Smooth muscle cell (in vitro differentiated cells): ENCODE data around the gene SOBP. TPM values are rescaled to one million over a fixed set of nuclear protein-coding genes. Genes with fewer than 3 reads are reported as not detected.

Experiments used
- DNase-seq: peaks from one replicate; lab custom pipeline; 2025; ENCODE audit not compliant: unreplicated experiment; lab: John Stamatoyannopoulos, UW
- H2AFZ ChIP-seq: fragments of 200-600 bp; sonication (generic); 2 replicates; pipeline ENCODE4 v1.6.0; 2016; ENCODE audit warnings: antibody characterized with exemption, low read depth, mild to moderate bottlenecking
- H3F3A ChIP-seq: fragments of 200-600 bp; sonication (generic); 2 replicates; pipeline ENCODE4 v1.6.0; 2017; ENCODE audit warnings: antibody characterized with exemption, low read depth
- H3K27ac ChIP-seq: fragments of 200-600 bp; sonication (generic); 2 replicates; pipeline ENCODE4 v1.5.1; 2016; ENCODE audit warnings: low read depth, mild to moderate bottlenecking
- H3K27me3 ChIP-seq: fragments of 200-600 bp; sonication (generic); 2 replicates; pipeline ENCODE4 v1.6.1; 2016; ENCODE audit warnings: low read depth, mild to moderate bottlenecking
- H3K36me3 ChIP-seq: fragments of 200-600 bp; sonication (generic); 2 replicates; pipeline ENCODE4 v1.5.1; 2016; ENCODE audit warnings: low read depth
- H3K4me1 ChIP-seq: fragments of 200-600 bp; sonication (generic); 2 replicates; pipeline ENCODE4 v1.5.1; 2016; ENCODE audit warnings: low read depth
- H3K4me2 ChIP-seq: fragments of 200-600 bp; sonication (generic); 2 replicates; pipeline ENCODE4 v1.6.0; 2016; ENCODE audit warnings: mild to moderate bottlenecking
- H3K4me3 ChIP-seq: fragments of 200-600 bp; sonication (generic); 2 replicates; pipeline ENCODE4 v1.5.1; 2016; ENCODE audit warnings: mild to moderate bottlenecking
- H3K79me2 ChIP-seq: fragments of 200-600 bp; sonication (generic); 2 replicates; pipeline ENCODE4 v1.6.0; 2016; ENCODE audit warnings: low read depth, mild to moderate bottlenecking
- H3K9ac ChIP-seq: fragments of 200-600 bp; sonication (generic); 2 replicates; pipeline ENCODE4 v1.6.0; 2016; ENCODE audit warnings: low read depth
- H3K9me3 ChIP-seq: fragments of 200-600 bp; sonication (generic); replicated peaks from 2 replicates; pipeline ENCODE4 v1.5.1; 2016; ENCODE audit warnings: low read depth
- H4K20me1 ChIP-seq: fragments of 200-600 bp; sonication (generic); 2 replicates; pipeline ENCODE4 v1.6.0; 2016; ENCODE audit warnings: low read depth
- WGBS: methylation state at CpG from one replicate; pipeline ENCODE4 v1.1.7; 2016; ENCODE audit warnings: low lambda C conversion rate; 5-methylcytosine and 5-hydroxymethylcytosine counted together
- polyA plus RNA-seq: library from polyadenylated mRNA; unstranded; fragments of >200 nt; fragmentation: Nextera tagmentation; extraction: Ambion mirVana; gene quantifications from 2 replicates; pipeline ENCODE4 v1.2.1, GENCODE V29; 2016
- total RNA-seq: library from RNA; depleted of rRNA; stranded (reverse); fragments of >200 nt; gene quantifications from 2 replicates; pipeline ENCODE4 v1.2.3, GENCODE V29; 2014
- TF ChIP-seq, protein P1 (sequence below): fragments of 200-600 bp; sonication (generic); IDR thresholded peaks from 2 replicates; pipeline ENCODE4 v1.5.1; 2017; ENCODE audit warnings: borderline replicate concordance, mild to moderate bottlenecking, antibody characterized with exemption; ENCODE audit not compliant: insufficient read depth, poor library complexity, severe bottlenecking

The SOBP gene
- total and polyA plus RNA-seq, 2 experiments from 2014 or later, result 0.67 to 4.0 TPM

DNA sequence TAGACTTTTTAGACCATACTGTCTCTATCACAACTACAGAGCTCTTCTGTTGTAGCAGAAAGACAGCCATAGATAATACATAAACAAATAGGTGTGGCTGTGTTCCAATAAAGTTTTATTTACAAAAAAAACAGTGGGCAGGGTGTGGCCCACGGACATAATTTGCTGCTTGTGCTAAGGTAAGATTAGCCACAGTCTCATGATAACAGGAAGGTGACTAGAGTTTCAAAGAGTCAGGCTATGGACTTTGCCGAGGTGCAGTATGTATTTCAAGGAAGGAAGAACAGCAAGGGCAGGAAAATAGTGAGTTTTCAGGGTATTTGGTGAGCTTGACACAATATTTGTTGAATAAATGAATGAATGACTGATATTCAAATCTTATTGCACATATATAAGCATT, 20.2 kb downstream of the SOBP start:
- Histone ChIP-seq H3K4me1 (no peaks in the 10 kb centered on the region), H3F3A (no peaks in the 10 kb centered on the region), H2AFZ (no peak overlapping the region), H3K27me3 (no peaks in the 10 kb centered on the region), H3K9me3 (no peaks in the 10 kb centered on the region), H3K79me2 (no peaks in the 10 kb centered on the region), H3K9ac (no peak overlapping the region), H3K4me3 (no peak overlapping the region), H3K4me2 (no peak overlapping the region), H4K20me1 (no peaks in the 10 kb centered on the region), H3K36me3 (no peaks in the 10 kb centered on the region), H3K27ac (no peak overlapping the region)
- WGBS, result 91% methylated on average over 2 of the region's 2 CpGs
- TF ChIP-seq, protein P1, sequence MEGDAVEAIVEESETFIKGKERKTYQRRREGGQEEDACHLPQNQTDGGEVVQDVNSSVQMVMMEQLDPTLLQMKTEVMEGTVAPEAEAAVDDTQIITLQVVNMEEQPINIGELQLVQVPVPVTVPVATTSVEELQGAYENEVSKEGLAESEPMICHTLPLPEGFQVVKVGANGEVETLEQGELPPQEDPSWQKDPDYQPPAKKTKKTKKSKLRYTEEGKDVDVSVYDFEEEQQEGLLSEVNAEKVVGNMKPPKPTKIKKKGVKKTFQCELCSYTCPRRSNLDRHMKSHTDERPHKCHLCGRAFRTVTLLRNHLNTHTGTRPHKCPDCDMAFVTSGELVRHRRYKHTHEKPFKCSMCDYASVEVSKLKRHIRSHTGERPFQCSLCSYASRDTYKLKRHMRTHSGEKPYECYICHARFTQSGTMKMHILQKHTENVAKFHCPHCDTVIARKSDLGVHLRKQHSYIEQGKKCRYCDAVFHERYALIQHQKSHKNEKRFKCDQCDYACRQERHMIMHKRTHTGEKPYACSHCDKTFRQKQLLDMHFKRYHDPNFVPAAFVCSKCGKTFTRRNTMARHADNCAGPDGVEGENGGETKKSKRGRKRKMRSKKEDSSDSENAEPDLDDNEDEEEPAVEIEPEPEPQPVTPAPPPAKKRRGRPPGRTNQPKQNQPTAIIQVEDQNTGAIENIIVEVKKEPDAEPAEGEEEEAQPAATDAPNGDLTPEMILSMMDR, result no peak
- DNase-seq, result no peak

GRCh38 chr6:107511511-107511993, 21.6 kb downstream of the SOBP start:
- no peak overlapping the region for H3K4me2 ChIP-seq
- no peaks in the 10 kb centered on the region for H3K79me2 ChIP-seq
- no peak overlapping the region for H3K9ac ChIP-seq
- no peaks in the 10 kb centered on the region for H4K20me1 ChIP-seq
- no peaks in the 10 kb centered on the region for H3K4me1 ChIP-seq
- TF ChIP-seq, protein P1, result no peak
- WGBS, result 75% methylated on average over 5 of the region's 5 CpGs
- H3F3A ChIP-seq, result no peaks in the 10 kb centered on the region
- no peaks in the 10 kb centered on the region for H3K9me3 ChIP-seq
- DNase-seq, result no peak
- no peak overlapping the region for H3K4me3 ChIP-seq
- H2AFZ ChIP-seq, result no peak overlapping the region
- no peaks in the 10 kb centered on the region for H3K27me3 ChIP-seq
- no peak overlapping the region for H3K27ac ChIP-seq
- H3K36me3 ChIP-seq, result no peaks in the 10 kb centered on the region

- WGBS, result 99% methylated on average over 2 of the region's 2 CpGs
- H3K4me1 ChIP-seq, result no peaks in the 10 kb centered on the region
- no peaks in the 10 kb centered on the region for H3K9me3 ChIP-seq
- H3K27ac ChIP-seq, result no peak overlapping the region
- H3K36me3 ChIP-seq, result no peaks in the 10 kb centered on the region
- DNase-seq, result no peak
- H4K20me1 ChIP-seq, result no peaks in the 10 kb centered on the region
- no peaks in the 10 kb centered on the region for H3K27me3 ChIP-seq
- TF ChIP-seq, protein P1, result no peak
- H3K9ac ChIP-seq, result no peak overlapping the region
- no peaks in the 10 kb centered on the region for H3F3A ChIP-seq
- H3K4me2 ChIP-seq, result no peak overlapping the region
- H2AFZ ChIP-seq, result no peak overlapping the region
- no peaks in the 10 kb centered on the region for H3K79me2 ChIP-seq
- H3K4me3 ChIP-seq, result no peak overlapping the region
Observed at GRCh38 chr6:107513214-107513613, 23.3 kb downstream of the SOBP start.

DNA sequence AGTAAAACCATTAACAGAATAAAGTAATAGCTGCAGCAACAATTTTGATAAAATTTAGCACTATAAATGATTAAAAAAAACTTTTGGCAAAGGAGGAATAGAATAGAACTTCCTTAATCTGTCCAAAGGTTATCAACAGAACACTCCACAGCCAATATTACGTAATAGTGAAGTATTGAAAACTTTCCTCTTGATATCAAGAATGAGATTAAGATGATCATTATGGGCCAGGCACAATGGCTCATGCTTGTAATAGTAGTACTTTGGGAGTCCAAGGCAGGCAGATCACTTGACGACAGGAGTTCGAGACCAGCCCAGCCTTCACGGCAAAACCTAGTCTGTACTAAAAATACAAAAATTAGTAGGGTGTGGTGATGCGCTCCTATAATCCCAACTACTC, 26.0 kb downstream of the SOBP start:
- Histone ChIP-seq H3K27ac (no peak overlapping the region), H3K9me3 (no peaks in the 10 kb centered on the region), H3K79me2 (no peaks in the 10 kb centered on the region), H3K4me2 (no peak overlapping the region), H3K4me3 (no peak overlapping the region), H3K36me3 (no peaks in the 10 kb centered on the region), H3K4me1 (no peaks in the 10 kb centered on the region), H3F3A (no peaks in the 10 kb centered on the region), H3K27me3 (no peaks in the 10 kb centered on the region), H2AFZ (no peak overlapping the region), H3K9ac (no peak overlapping the region), H4K20me1 (no peaks in the 10 kb centered on the region)
- 94% methylated on average over 5 of the region's 5 CpGs for WGBS
- no peak for DNase-seq
- TF ChIP-seq, protein P1, result no peak
